ENCODE measurements around the gene ISG20L2.

ISG20L2 gene

GRCh38 chr1:156752843-156753482 is 24.4 kb upstream of the ISG20L2 start:
- no peak for DNase-seq (ENCODE audit: low read depth)

- DNase-seq (ENCODE audit: low read depth): peak; percentile 96
Measured at GRCh38 chr1:156751757-156752481, 23.4 kb upstream of the ISG20L2 start.

GRCh38 chr1:156751451-156751756 is 22.8 kb upstream of the ISG20L2 start, which contains the start of gene HDGF:
TSS of gene HDGF (minus strand) at chr1:156751675. CDS start at chr1:156751429, 246 bp downstream.
- no peak for DNase-seq (ENCODE audit: low read depth)

- DNase-seq (ENCODE audit: low read depth): no peak
Measured at GRCh38 chr1:156750711-156751450, 22.3 kb upstream of the ISG20L2 start.

- no peak for DNase-seq (ENCODE audit: low read depth)
Measured at GRCh38 chr1:156750191-156750672, 21.7 kb upstream of the ISG20L2 start.

- DNase-seq (ENCODE audit: low read depth): no peak
Measured at GRCh38 chr1:156749419-156750118, 21.0 kb upstream of the ISG20L2 start.

- no peak for DNase-seq (ENCODE audit: low read depth)
Measured at GRCh38 chr1:156748670-156749418, 20.3 kb upstream of the ISG20L2 start.

GRCh38 chr1:156747742-156748669 is 19.4 kb upstream of the ISG20L2 start:
- no peak for DNase-seq (ENCODE audit: low read depth)

- DNase-seq (ENCODE audit: low read depth): peak; percentile 96
Measured at GRCh38 chr1:156746728-156747631, 18.4 kb upstream of the ISG20L2 start.

GRCh38 chr1:156746406-156746727 is 17.8 kb upstream of the ISG20L2 start:
- no peak for DNase-seq (ENCODE audit: low read depth)

- DNase-seq (ENCODE audit: low read depth): no peak
Measured at GRCh38 chr1:156745881-156746280, 17.3 kb upstream of the ISG20L2 start.

- no peak for DNase-seq (ENCODE audit: low read depth)
Measured at GRCh38 chr1:156744786-156745419, 16.3 kb upstream of the ISG20L2 start.

GRCh38 chr1:156744344-156744743 is 15.8 kb upstream of the ISG20L2 start:
- DNase-seq (ENCODE audit: low read depth): no peak

GRCh38 chr1:156743367-156744302 is 15.1 kb upstream of the ISG20L2 start:
- no peak for DNase-seq (ENCODE audit: low read depth)

GRCh38 chr1:156742801-156743200 is 14.2 kb upstream of the ISG20L2 start:
- DNase-seq (ENCODE audit: low read depth): no peak

GRCh38 chr1:156742017-156742416 is 13.5 kb upstream of the ISG20L2 start:
- DNase-seq (ENCODE audit: low read depth): no peak

GRCh38 chr1:156741481-156741983 is 13.0 kb upstream of the ISG20L2 start:
- DNase-seq (ENCODE audit: low read depth): no peak

Measured in fibroblast of the conjunctiva (primary cell).